ENCODE measurements around the gene DAP. TPM values are rescaled to one million over a fixed set of nuclear protein-coding genes. Genes with fewer than 3 reads are reported as not detected.

Gene DAP
- total RNA-seq, 1 experiment from 2014 or later = 106 TPM

- no peaks in the 10 kb centered on the region for H3K27me3 ChIP-seq (ENCODE audit: low read length)
- H3F3A ChIP-seq (ENCODE audit: low read length, unreplicated experiment) = no peaks in the 10 kb centered on the region
- no peak overlapping the region for H3K9ac ChIP-seq (ENCODE audit: low read length)
- H3K9me2 ChIP-seq (replicated peaks; ENCODE audit: low read length) = no peaks in the 10 kb centered on the region
- ChIA-PET POLR2A (ENCODE audit: unreplicated experiment) (interaction anchor here (0.6 kb wide), 1 partner anchor 53 kb away, joined by 3 read pairs; no protein-coding TSS in a partner anchor), CTCF (no interaction called here)
- H3K27ac ChIP-seq (ENCODE audit: low read length) = peak overlapping the region; percentile 16; the same call in 1 of the 2 replicates
- H3K9me3 ChIP-seq (ENCODE audit: low read length) = no peaks in the 10 kb centered on the region
- TF ChIP-seq EZH2phosphoT487 (IDR thresholded peaks at IDR 0.05; ENCODE audit: borderline replicate concordance, low read length) = no peak
- no peak for TF ChIP-seq EZH2 (IDR thresholded peaks at IDR 0.05; ENCODE audit: low read length, unreplicated experiment)
- TF ChIP-seq, protein P1, sequence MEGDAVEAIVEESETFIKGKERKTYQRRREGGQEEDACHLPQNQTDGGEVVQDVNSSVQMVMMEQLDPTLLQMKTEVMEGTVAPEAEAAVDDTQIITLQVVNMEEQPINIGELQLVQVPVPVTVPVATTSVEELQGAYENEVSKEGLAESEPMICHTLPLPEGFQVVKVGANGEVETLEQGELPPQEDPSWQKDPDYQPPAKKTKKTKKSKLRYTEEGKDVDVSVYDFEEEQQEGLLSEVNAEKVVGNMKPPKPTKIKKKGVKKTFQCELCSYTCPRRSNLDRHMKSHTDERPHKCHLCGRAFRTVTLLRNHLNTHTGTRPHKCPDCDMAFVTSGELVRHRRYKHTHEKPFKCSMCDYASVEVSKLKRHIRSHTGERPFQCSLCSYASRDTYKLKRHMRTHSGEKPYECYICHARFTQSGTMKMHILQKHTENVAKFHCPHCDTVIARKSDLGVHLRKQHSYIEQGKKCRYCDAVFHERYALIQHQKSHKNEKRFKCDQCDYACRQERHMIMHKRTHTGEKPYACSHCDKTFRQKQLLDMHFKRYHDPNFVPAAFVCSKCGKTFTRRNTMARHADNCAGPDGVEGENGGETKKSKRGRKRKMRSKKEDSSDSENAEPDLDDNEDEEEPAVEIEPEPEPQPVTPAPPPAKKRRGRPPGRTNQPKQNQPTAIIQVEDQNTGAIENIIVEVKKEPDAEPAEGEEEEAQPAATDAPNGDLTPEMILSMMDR (conservative IDR thresholded peaks at IDR 0.05; ENCODE audit: low read depth, low read length) = no peak
- H3K79me2 ChIP-seq (ENCODE audit: low read length) = no peaks in the 10 kb centered on the region
- DNase-seq (peak; percentile 92), ATAC-seq (peak; percentile 98)
- intact Hi-C loops (cut with micrococcal nuclease) = no loop called here
- peaks cover 13% of the 10 kb centered on the region for H3K4me1 ChIP-seq (ENCODE audit: insufficient read depth, low read length)
- H3K4me2 ChIP-seq (ENCODE audit: low read length) = peak overlapping the region; percentile 53
- H3K36me3 ChIP-seq (ENCODE audit: low read depth, low read length) = peaks cover 12% of the 10 kb centered on the region; the same call in 1 of the 2 replicates
- no TSS peak for BruUV-seq (replicated peaks)
- no peak overlapping the region; the same call in 1 of the 2 replicates for H3K4me3 ChIP-seq (ENCODE audit: low read length)
- H4K20me1 ChIP-seq (ENCODE audit: low read length) = no peaks in the 10 kb centered on the region
- peak overlapping the region; percentile 25 for H2AFZ ChIP-seq (ENCODE audit: low read length)
Measured at GRCh38 chr5:10635257-10635866, 125.7 kb downstream of the DAP start.

- Histone ChIP-seq H3K4me2 (ENCODE audit: low read length) (no peak overlapping the region), H3K27me3 (ENCODE audit: low read length) (no peaks in the 10 kb centered on the region), H2AFZ (ENCODE audit: low read length) (no peak overlapping the region), H3K79me2 (ENCODE audit: low read length) (no peaks in the 10 kb centered on the region), H4K20me1 (ENCODE audit: low read length) (no peaks in the 10 kb centered on the region), H3K27ac (ENCODE audit: low read length) (no peak overlapping the region), H3F3A (ENCODE audit: low read length, unreplicated experiment) (no peaks in the 10 kb centered on the region), H3K4me3 (ENCODE audit: low read length) (no peak overlapping the region), H3K9me2 (replicated peaks; ENCODE audit: low read length) (no peaks in the 10 kb centered on the region), H3K4me1 (ENCODE audit: insufficient read depth, low read length) (peaks cover 13% of the 10 kb centered on the region), H3K9me3 (ENCODE audit: low read length) (no peaks in the 10 kb centered on the region), H3K9ac (ENCODE audit: low read length) (no peak overlapping the region), H3K36me3 (ENCODE audit: low read depth, low read length) (peaks cover 12% of the 10 kb centered on the region; the same call in 1 of the 2 replicates)
- intact Hi-C loops (cut with micrococcal nuclease) = no loop called here
- POLR2A ChIA-PET (ENCODE audit: unreplicated experiment) = interaction anchor here (0.6 kb wide), 1 partner anchor 54 kb away, joined by 3 read pairs; no protein-coding TSS in a partner anchor
- TF ChIP-seq EZH2 (IDR thresholded peaks at IDR 0.05; ENCODE audit: low read length, unreplicated experiment) (no peak), EZH2phosphoT487 (IDR thresholded peaks at IDR 0.05; ENCODE audit: borderline replicate concordance, low read length) (no peak)
- TF ChIP-seq, protein P1 (conservative IDR thresholded peaks at IDR 0.05; ENCODE audit: low read depth, low read length) = no peak
- ATAC-seq (no peak), DNase-seq (no peak)
- BruUV-seq (replicated peaks) = no TSS peak
- CTCF ChIA-PET = no interaction called here
Measured at GRCh38 chr5:10634562-10634961, 126.5 kb downstream of the DAP start.

GRCh38 chr5:10634050-10634449 lies 127.0 kb downstream of the DAP start:
- POLR2A ChIA-PET (ENCODE audit: unreplicated experiment) = no interaction called here
- BruUV-seq (replicated peaks) = no TSS peak

More at GRCh38 chr5:10634050-10634449, 127.0 kb downstream of the DAP start:
- H2AFZ ChIP-seq (ENCODE audit: low read length) = no peak overlapping the region
- H3K27ac ChIP-seq (ENCODE audit: low read length) = no peak overlapping the region
- peaks cover 12% of the 10 kb centered on the region; the same call in 1 of the 2 replicates for H3K36me3 ChIP-seq (ENCODE audit: low read depth, low read length)
- DNase-seq (no peak), ATAC-seq (no peak)
- no peaks in the 10 kb centered on the region for H3K9me3 ChIP-seq (ENCODE audit: low read length)
- no peaks in the 10 kb centered on the region for H3F3A ChIP-seq (ENCODE audit: low read length, unreplicated experiment)
- intact Hi-C loops (cut with micrococcal nuclease) = no loop called here
- H3K79me2 ChIP-seq (ENCODE audit: low read length) = no peaks in the 10 kb centered on the region
- H3K4me3 ChIP-seq (ENCODE audit: low read length) = no peak overlapping the region
- peaks cover 13% of the 10 kb centered on the region for H3K4me1 ChIP-seq (ENCODE audit: insufficient read depth, low read length)
- TF ChIP-seq, protein P1 (conservative IDR thresholded peaks at IDR 0.05; ENCODE audit: low read depth, low read length) = no peak
- TF ChIP-seq EZH2phosphoT487 (IDR thresholded peaks at IDR 0.05; ENCODE audit: borderline replicate concordance, low read length) (no peak), EZH2 (IDR thresholded peaks at IDR 0.05; ENCODE audit: low read length, unreplicated experiment) (no peak)
- no peak overlapping the region for H3K4me2 ChIP-seq (ENCODE audit: low read length)
- no peaks in the 10 kb centered on the region for H3K27me3 ChIP-seq (ENCODE audit: low read length)
- CTCF ChIA-PET = no interaction called here
- H4K20me1 ChIP-seq (ENCODE audit: low read length) = no peaks in the 10 kb centered on the region
- H3K9ac ChIP-seq (ENCODE audit: low read length) = no peak overlapping the region
- H3K9me2 ChIP-seq (replicated peaks; ENCODE audit: low read length) = no peaks in the 10 kb centered on the region

Measured in PC-3 (cell line).